ENCODE results near the gene RETSAT.
A peak's percentile ranks its signal among the peaks of the same experiment; 100 is the strongest.
"Not testable (repeated sequence)": the region's sequence is repeated elsewhere in the genome, so short reads cannot be mapped to it uniquely, and the experiment has no call there.

RETSAT gene

GRCh38 chr2:85380048-85380447 lies 25.7 kb upstream of the RETSAT start:
- Histone ChIP-seq H3K36me3 (ENCODE audit: control insufficient read depth in 2 of 2, insufficient read depth in 2 of 2, low read length in 2 of 2) (peaks cover 24 to 27% of the 10 kb centered on the region in 2 donors), H3K27me3 (ENCODE audit: control insufficient read depth in 1 of 2, insufficient read depth in 2 of 2, low read length in 2 of 2) (no peaks in the 10 kb centered on the region), H3K9me3 (ENCODE audit: control insufficient read depth in 2 of 2, low read length in 2 of 2) (no peaks in the 10 kb centered on the region), H3K4me1 (ENCODE audit: control insufficient read depth, insufficient read depth, low read length) (peaks cover 5% of the 10 kb centered on the region), H3K4me3 (ENCODE audit: low read length in 2 of 2) (no peak overlapping the region), H3K27ac (ENCODE audit: low read length) (no peak overlapping the region), H3K9ac (ENCODE audit: low read length in 2 of 2) (no peak overlapping the region)

- Histone ChIP-seq H3K27me3 (ENCODE audit: control insufficient read depth in 1 of 2, insufficient read depth in 2 of 2, low read length in 2 of 2) (no peaks in the 10 kb centered on the region), H3K9ac (ENCODE audit: low read length in 2 of 2) (no peak overlapping the region), H3K4me1 (ENCODE audit: control insufficient read depth, insufficient read depth, low read length) (peaks cover 5% of the 10 kb centered on the region), H3K36me3 (ENCODE audit: control insufficient read depth in 2 of 2, insufficient read depth in 2 of 2, low read length in 2 of 2) (peaks cover 17 to 24% of the 10 kb centered on the region in 2 donors), H3K9me3 (ENCODE audit: control insufficient read depth in 2 of 2, low read length in 2 of 2) (no peaks in the 10 kb centered on the region), H3K27ac (ENCODE audit: low read length) (no peak overlapping the region), H3K4me3 (ENCODE audit: low read length in 2 of 2) (no peak overlapping the region)
Measured at GRCh38 chr2:85378257-85378656, 23.9 kb upstream of the RETSAT start.

- Histone ChIP-seq H3K4me1 (ENCODE audit: control insufficient read depth, insufficient read depth, low read length) (peaks cover 5% of the 10 kb centered on the region), H3K4me3 (ENCODE audit: low read length in 2 of 2) (no peak overlapping the region), H3K9ac (ENCODE audit: low read length in 2 of 2) (no peak overlapping the region), H3K9me3 (ENCODE audit: control insufficient read depth in 2 of 2, low read length in 2 of 2) (no peaks in the 10 kb centered on the region), H3K36me3 (ENCODE audit: control insufficient read depth in 2 of 2, insufficient read depth in 2 of 2, low read length in 2 of 2) (peaks cover 17 to 24% of the 10 kb centered on the region in 2 donors), H3K27ac (ENCODE audit: low read length) (no peak overlapping the region), H3K27me3 (ENCODE audit: control insufficient read depth in 1 of 2, insufficient read depth in 2 of 2, low read length in 2 of 2) (no peaks in the 10 kb centered on the region)
Measured at GRCh38 chr2:85377083-85377482, 22.8 kb upstream of the RETSAT start.

GRCh38 chr2:85376291-85377065 lies 22.1 kb upstream of the RETSAT start:
- Histone ChIP-seq H3K27me3 (ENCODE audit: control insufficient read depth in 1 of 2, insufficient read depth in 2 of 2, low read length in 2 of 2) (no peaks in the 10 kb centered on the region), H3K4me3 (ENCODE audit: low read length in 2 of 2) (no peak overlapping the region), H3K9me3 (ENCODE audit: control insufficient read depth in 2 of 2, low read length in 2 of 2) (no peaks in the 10 kb centered on the region), H3K27ac (ENCODE audit: low read length) (no peak overlapping the region), H3K36me3 (ENCODE audit: control insufficient read depth in 2 of 2, insufficient read depth in 2 of 2, low read length in 2 of 2) (peaks cover 17 to 24% of the 10 kb centered on the region in 2 donors), H3K4me1 (ENCODE audit: control insufficient read depth, insufficient read depth, low read length) (peaks cover 5% of the 10 kb centered on the region), H3K9ac (ENCODE audit: low read length in 2 of 2) (no peak overlapping the region)

- H3K9me3 ChIP-seq (ENCODE audit: control insufficient read depth in 2 of 2, low read length in 2 of 2), result no peaks in the 10 kb centered on the region
- H3K27me3 ChIP-seq (ENCODE audit: control insufficient read depth in 1 of 2, insufficient read depth in 2 of 2, low read length in 2 of 2), result no peaks in the 10 kb centered on the region
- H3K27ac ChIP-seq (ENCODE audit: low read length), result no peak overlapping the region
- H3K9ac ChIP-seq (ENCODE audit: low read length in 2 of 2), result no peak overlapping the region
- H3K4me1 ChIP-seq (ENCODE audit: control insufficient read depth, insufficient read depth, low read length), result no peaks in the 10 kb centered on the region
- no peak overlapping the region for H3K4me3 ChIP-seq (ENCODE audit: low read length in 2 of 2)
- H3K36me3 ChIP-seq (ENCODE audit: control insufficient read depth in 2 of 2, insufficient read depth in 2 of 2, low read length in 2 of 2), result peaks cover 19 to 22% of the 10 kb centered on the region in 2 donors
Measured at GRCh38 chr2:85371045-85371444, 16.7 kb upstream of the RETSAT start.

- Histone ChIP-seq H3K36me3 (ENCODE audit: control insufficient read depth in 2 of 2, insufficient read depth in 2 of 2, low read length in 2 of 2) (peaks cover 15 to 22% of the 10 kb centered on the region in 2 donors), H3K9ac (ENCODE audit: low read length in 2 of 2) (no peak overlapping the region), H3K27ac (ENCODE audit: low read length) (no peak overlapping the region), H3K27me3 (ENCODE audit: control insufficient read depth in 1 of 2, insufficient read depth in 2 of 2, low read length in 2 of 2) (no peaks in the 10 kb centered on the region), H3K4me1 (ENCODE audit: control insufficient read depth, insufficient read depth, low read length) (no peaks in the 10 kb centered on the region), H3K9me3 (ENCODE audit: control insufficient read depth in 2 of 2, low read length in 2 of 2) (no peaks in the 10 kb centered on the region), H3K4me3 (ENCODE audit: low read length in 2 of 2) (no peak overlapping the region)
Measured at GRCh38 chr2:85369500-85369899, 15.2 kb upstream of the RETSAT start.

GRCh38 chr2:85368921-85369320 lies 14.6 kb upstream of the RETSAT start:
- Histone ChIP-seq H3K4me1 (ENCODE audit: control insufficient read depth, insufficient read depth, low read length) (no peaks in the 10 kb centered on the region), H3K9me3 (ENCODE audit: control insufficient read depth in 2 of 2, low read length in 2 of 2) (no peaks in the 10 kb centered on the region), H3K27me3 (ENCODE audit: control insufficient read depth in 1 of 2, insufficient read depth in 2 of 2, low read length in 2 of 2) (no peaks in the 10 kb centered on the region), H3K36me3 (ENCODE audit: control insufficient read depth in 2 of 2, insufficient read depth in 2 of 2, low read length in 2 of 2) (peaks cover 15 to 22% of the 10 kb centered on the region in 2 donors), H3K27ac (ENCODE audit: low read length) (no peak overlapping the region), H3K9ac (ENCODE audit: low read length in 2 of 2) (no peak overlapping the region), H3K4me3 (ENCODE audit: low read length in 2 of 2) (no peak overlapping the region)

GRCh38 chr2:85367180-85367579 lies 12.9 kb upstream of the RETSAT start:
- Histone ChIP-seq H3K4me1 (ENCODE audit: control insufficient read depth, insufficient read depth, low read length) (no peaks in the 10 kb centered on the region), H3K27ac (ENCODE audit: low read length) (no peak overlapping the region), H3K36me3 (ENCODE audit: control insufficient read depth in 2 of 2, insufficient read depth in 2 of 2, low read length in 2 of 2) (peaks cover 20 to 32% of the 10 kb centered on the region in 2 donors), H3K9ac (ENCODE audit: low read length in 2 of 2) (no peak overlapping the region), H3K27me3 (ENCODE audit: control insufficient read depth in 1 of 2, insufficient read depth in 2 of 2, low read length in 2 of 2) (no peaks in the 10 kb centered on the region), H3K9me3 (ENCODE audit: control insufficient read depth in 2 of 2, low read length in 2 of 2) (no peaks in the 10 kb centered on the region), H3K4me3 (ENCODE audit: low read length in 2 of 2) (no peak overlapping the region)

GRCh38 chr2:85362653-85363387 lies 8.5 kb upstream of the RETSAT start:
- not testable (repeated sequence) for H3K4me1 ChIP-seq (ENCODE audit: control insufficient read depth, insufficient read depth, low read length); H3K9me3 ChIP-seq (ENCODE audit: control insufficient read depth in 2 of 2, low read length in 2 of 2); H3K27me3 ChIP-seq (ENCODE audit: control insufficient read depth in 1 of 2, insufficient read depth in 2 of 2, low read length in 2 of 2); H3K27ac ChIP-seq (ENCODE audit: low read length); H3K4me3 ChIP-seq (ENCODE audit: low read length in 2 of 2); H3K9ac ChIP-seq (ENCODE audit: low read length in 2 of 2)
- peaks cover 25 to 30% of the 10 kb centered on the region in 2 donors for H3K36me3 ChIP-seq (ENCODE audit: control insufficient read depth in 2 of 2, insufficient read depth in 2 of 2, low read length in 2 of 2)

- Histone ChIP-seq H3K9ac (ENCODE audit: low read length in 2 of 2) (no peak overlapping the region), H3K36me3 (ENCODE audit: control insufficient read depth in 2 of 2, insufficient read depth in 2 of 2, low read length in 2 of 2) (peaks cover 17 to 21% of the 10 kb centered on the region in 2 donors), H3K27ac (ENCODE audit: low read length) (no peak overlapping the region)
Measured at GRCh38 chr2:85357736-85358135, 3.4 kb upstream of the RETSAT start.

GRCh38 chr2:85356186-85356585 lies 1.9 kb upstream of the RETSAT start:
- H3K4me1 ChIP-seq (ENCODE audit: control insufficient read depth, insufficient read depth, low read length), result peaks cover 28% of the 10 kb centered on the region
- H3K27ac ChIP-seq (ENCODE audit: low read length), result no peak overlapping the region
- no peaks in the 10 kb centered on the region for H3K9me3 ChIP-seq (ENCODE audit: control insufficient read depth in 2 of 2, low read length in 2 of 2)
- no peaks in the 10 kb centered on the region for H3K27me3 ChIP-seq (ENCODE audit: control insufficient read depth in 1 of 2, insufficient read depth in 2 of 2, low read length in 2 of 2)
- no peak overlapping the region for H3K9ac ChIP-seq (ENCODE audit: low read length in 2 of 2)
- H3K4me3 ChIP-seq (ENCODE audit: low read length in 2 of 2), result peak overlapping the region in 1 of 2 donors; percentile 99
- H3K36me3 ChIP-seq (ENCODE audit: control insufficient read depth in 2 of 2, insufficient read depth in 2 of 2, low read length in 2 of 2), result peaks cover 14 to 18% of the 10 kb centered on the region in 2 donors

More at GRCh38 chr2:85357736-85358135, 3.4 kb upstream of the RETSAT start:
- Histone ChIP-seq H3K4me3 (ENCODE audit: low read length in 2 of 2) (no peak overlapping the region), H3K9me3 (ENCODE audit: control insufficient read depth in 2 of 2, low read length in 2 of 2) (no peaks in the 10 kb centered on the region), H3K27me3 (ENCODE audit: control insufficient read depth in 1 of 2, insufficient read depth in 2 of 2, low read length in 2 of 2) (no peaks in the 10 kb centered on the region), H3K4me1 (ENCODE audit: control insufficient read depth, insufficient read depth, low read length) (peaks cover 27% of the 10 kb centered on the region)

Measured in stomach smooth muscle (tissue), 2 donors.